Smooth muscle cell (in vitro differentiated cells): ENCODE data around the gene IKZF3. TPM values are rescaled to one million over a fixed set of nuclear protein-coding genes. Genes with fewer than 3 reads are reported as not detected.

Experiments
- DNase-seq: peaks from one replicate; lab custom pipeline; 2025; ENCODE audit not compliant: unreplicated experiment; lab: John Stamatoyannopoulos, UW
- H2AFZ ChIP-seq: fragments of 200-600 bp; sonication (generic); 2 replicates; pipeline ENCODE4 v1.6.0; 2016; ENCODE audit warnings: antibody characterized with exemption, low read depth, mild to moderate bottlenecking
- H3F3A ChIP-seq: fragments of 200-600 bp; sonication (generic); 2 replicates; pipeline ENCODE4 v1.6.0; 2017; ENCODE audit warnings: antibody characterized with exemption, low read depth
- H3K27ac ChIP-seq: fragments of 200-600 bp; sonication (generic); 2 replicates; pipeline ENCODE4 v1.5.1; 2016; ENCODE audit warnings: low read depth, mild to moderate bottlenecking
- H3K27me3 ChIP-seq: fragments of 200-600 bp; sonication (generic); 2 replicates; pipeline ENCODE4 v1.6.1; 2016; ENCODE audit warnings: low read depth, mild to moderate bottlenecking
- H3K36me3 ChIP-seq: fragments of 200-600 bp; sonication (generic); 2 replicates; pipeline ENCODE4 v1.5.1; 2016; ENCODE audit warnings: low read depth
- H3K4me1 ChIP-seq: fragments of 200-600 bp; sonication (generic); 2 replicates; pipeline ENCODE4 v1.5.1; 2016; ENCODE audit warnings: low read depth
- H3K4me2 ChIP-seq: fragments of 200-600 bp; sonication (generic); 2 replicates; pipeline ENCODE4 v1.6.0; 2016; ENCODE audit warnings: mild to moderate bottlenecking
- H3K4me3 ChIP-seq: fragments of 200-600 bp; sonication (generic); 2 replicates; pipeline ENCODE4 v1.5.1; 2016; ENCODE audit warnings: mild to moderate bottlenecking
- H3K79me2 ChIP-seq: fragments of 200-600 bp; sonication (generic); 2 replicates; pipeline ENCODE4 v1.6.0; 2016; ENCODE audit warnings: low read depth, mild to moderate bottlenecking
- H3K9ac ChIP-seq: fragments of 200-600 bp; sonication (generic); 2 replicates; pipeline ENCODE4 v1.6.0; 2016; ENCODE audit warnings: low read depth
- H3K9me3 ChIP-seq: fragments of 200-600 bp; sonication (generic); replicated peaks from 2 replicates; pipeline ENCODE4 v1.5.1; 2016; ENCODE audit warnings: low read depth
- H4K20me1 ChIP-seq: fragments of 200-600 bp; sonication (generic); 2 replicates; pipeline ENCODE4 v1.6.0; 2016; ENCODE audit warnings: low read depth
- WGBS: methylation state at CpG from one replicate; pipeline ENCODE4 v1.1.7; 2016; ENCODE audit warnings: low lambda C conversion rate; 5-methylcytosine and 5-hydroxymethylcytosine counted together
- polyA plus RNA-seq: library from polyadenylated mRNA; unstranded; fragments of >200 nt; fragmentation: Nextera tagmentation; extraction: Ambion mirVana; gene quantifications from 2 replicates; pipeline ENCODE4 v1.2.1, GENCODE V29; 2016
- total RNA-seq: library from RNA; depleted of rRNA; stranded (reverse); fragments of >200 nt; gene quantifications from 2 replicates; pipeline ENCODE4 v1.2.3, GENCODE V29; 2014
- TF ChIP-seq, protein P1 (sequence below): fragments of 200-600 bp; sonication (generic); IDR thresholded peaks from 2 replicates; pipeline ENCODE4 v1.5.1; 2017; ENCODE audit warnings: borderline replicate concordance, mild to moderate bottlenecking, antibody characterized with exemption; ENCODE audit not compliant: insufficient read depth, poor library complexity, severe bottlenecking

Gene IKZF3
- total and polyA plus RNA-seq, 2 experiments from 2014 or later, result under 0.01 TPM; not detected in 1

DNA sequence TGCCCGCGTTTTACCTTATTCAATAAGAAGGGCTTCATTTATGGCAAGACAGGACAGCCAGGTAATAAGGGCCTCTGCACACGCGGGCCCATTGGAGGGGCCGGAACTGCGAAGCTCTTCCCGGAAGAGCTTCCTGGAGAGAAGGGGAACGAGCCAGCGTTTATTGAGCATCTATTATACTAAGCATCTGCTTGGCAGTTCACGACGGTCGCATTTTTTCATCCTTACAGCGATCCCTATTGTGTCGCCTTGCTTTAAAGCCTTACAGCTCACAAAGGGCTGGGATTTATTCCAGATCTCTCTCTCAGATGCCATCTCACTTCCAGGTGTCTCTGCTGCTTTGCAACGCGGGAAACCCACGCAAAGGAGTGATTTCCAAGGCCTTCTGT lies 4.4 kb upstream of the IKZF3 start:
- Histone ChIP-seq H4K20me1 (no peaks in the 10 kb centered on the region), H3K27me3 (peaks cover 55% of the 10 kb centered on the region), H3K4me3 (no peak overlapping the region), H3K9ac (no peak overlapping the region), H2AFZ (no peak overlapping the region), H3K4me2 (no peak overlapping the region), H3K9me3 (no peaks in the 10 kb centered on the region), H3K4me1 (peaks cover 7% of the 10 kb centered on the region), H3K27ac (no peak overlapping the region), H3K36me3 (no peaks in the 10 kb centered on the region), H3K79me2 (no peaks in the 10 kb centered on the region), H3F3A (no peaks in the 10 kb centered on the region)
- WGBS, result 89% methylated on average over 17 of the region's 17 CpGs
- DNase-seq, result no peak
- TF ChIP-seq, protein P1, sequence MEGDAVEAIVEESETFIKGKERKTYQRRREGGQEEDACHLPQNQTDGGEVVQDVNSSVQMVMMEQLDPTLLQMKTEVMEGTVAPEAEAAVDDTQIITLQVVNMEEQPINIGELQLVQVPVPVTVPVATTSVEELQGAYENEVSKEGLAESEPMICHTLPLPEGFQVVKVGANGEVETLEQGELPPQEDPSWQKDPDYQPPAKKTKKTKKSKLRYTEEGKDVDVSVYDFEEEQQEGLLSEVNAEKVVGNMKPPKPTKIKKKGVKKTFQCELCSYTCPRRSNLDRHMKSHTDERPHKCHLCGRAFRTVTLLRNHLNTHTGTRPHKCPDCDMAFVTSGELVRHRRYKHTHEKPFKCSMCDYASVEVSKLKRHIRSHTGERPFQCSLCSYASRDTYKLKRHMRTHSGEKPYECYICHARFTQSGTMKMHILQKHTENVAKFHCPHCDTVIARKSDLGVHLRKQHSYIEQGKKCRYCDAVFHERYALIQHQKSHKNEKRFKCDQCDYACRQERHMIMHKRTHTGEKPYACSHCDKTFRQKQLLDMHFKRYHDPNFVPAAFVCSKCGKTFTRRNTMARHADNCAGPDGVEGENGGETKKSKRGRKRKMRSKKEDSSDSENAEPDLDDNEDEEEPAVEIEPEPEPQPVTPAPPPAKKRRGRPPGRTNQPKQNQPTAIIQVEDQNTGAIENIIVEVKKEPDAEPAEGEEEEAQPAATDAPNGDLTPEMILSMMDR, result no peak

DNA sequence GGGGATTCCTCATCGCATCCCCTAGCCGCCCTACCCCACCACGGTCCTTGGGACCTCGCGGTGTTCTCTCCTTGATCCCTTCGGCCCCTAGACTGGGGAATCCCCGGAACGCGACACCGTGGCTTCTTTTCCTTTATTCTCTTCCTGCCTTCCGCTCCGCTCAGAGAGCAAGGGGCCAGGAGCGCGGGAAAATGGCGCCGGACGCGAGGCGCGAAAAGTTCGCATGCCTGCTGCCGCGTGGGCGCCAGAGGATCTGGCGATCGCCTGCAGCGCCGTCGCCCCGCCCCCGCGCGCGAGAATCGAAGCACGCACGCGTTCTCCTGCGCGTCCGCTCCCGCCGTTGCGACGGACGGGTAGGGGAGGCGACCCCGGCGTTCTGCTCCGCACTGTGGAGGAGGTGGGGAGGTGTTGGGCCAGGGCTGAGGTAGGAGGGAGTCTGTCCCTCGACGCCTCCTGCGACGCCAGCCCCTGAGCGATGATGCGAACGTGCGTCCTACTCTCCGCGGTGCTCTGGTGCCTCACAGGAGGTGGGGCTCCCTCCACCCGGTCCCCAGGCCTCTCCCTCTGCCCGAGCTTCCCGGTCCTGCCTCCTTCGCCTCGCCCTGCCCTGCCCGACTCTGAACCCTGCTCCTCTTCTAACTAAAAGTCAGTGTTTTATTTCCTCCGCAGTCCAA lies 3.9 kb upstream of the IKZF3 start, which contains the start of gene ZPBP2:
TSS of gene ZPBP2 (plus strand) at position 323 of the 674 bp plus-strand sequence. CDS start at position 476, 153 bp downstream.
- WGBS, result 90% methylated on average over 67 of the region's 67 CpGs
- no peak for DNase-seq
- H3K4me3 ChIP-seq, result no peak within 1 kb of the TSS
- H3K4me2 ChIP-seq, result no peak within 1 kb of the TSS
- TF ChIP-seq, protein P1, result no peak
- H4K20me1 ChIP-seq, result no peaks in the 10 kb centered on the region
- no peaks in the 10 kb centered on the region for H3K9me3 ChIP-seq
- peaks cover 7% of the 10 kb centered on the region for H3K4me1 ChIP-seq
- H2AFZ ChIP-seq, result no peak within 1 kb of the TSS
- no peaks in the 10 kb centered on the region for H3K79me2 ChIP-seq
- no peak within 1 kb of the TSS for H3K27ac ChIP-seq
- H3F3A ChIP-seq, result no peaks in the 10 kb centered on the region
- peaks cover 57% of the 10 kb centered on the region for H3K27me3 ChIP-seq
- no peaks in the 10 kb centered on the region for H3K36me3 ChIP-seq
- H3K9ac ChIP-seq, result no peak within 1 kb of the TSS

DNA sequence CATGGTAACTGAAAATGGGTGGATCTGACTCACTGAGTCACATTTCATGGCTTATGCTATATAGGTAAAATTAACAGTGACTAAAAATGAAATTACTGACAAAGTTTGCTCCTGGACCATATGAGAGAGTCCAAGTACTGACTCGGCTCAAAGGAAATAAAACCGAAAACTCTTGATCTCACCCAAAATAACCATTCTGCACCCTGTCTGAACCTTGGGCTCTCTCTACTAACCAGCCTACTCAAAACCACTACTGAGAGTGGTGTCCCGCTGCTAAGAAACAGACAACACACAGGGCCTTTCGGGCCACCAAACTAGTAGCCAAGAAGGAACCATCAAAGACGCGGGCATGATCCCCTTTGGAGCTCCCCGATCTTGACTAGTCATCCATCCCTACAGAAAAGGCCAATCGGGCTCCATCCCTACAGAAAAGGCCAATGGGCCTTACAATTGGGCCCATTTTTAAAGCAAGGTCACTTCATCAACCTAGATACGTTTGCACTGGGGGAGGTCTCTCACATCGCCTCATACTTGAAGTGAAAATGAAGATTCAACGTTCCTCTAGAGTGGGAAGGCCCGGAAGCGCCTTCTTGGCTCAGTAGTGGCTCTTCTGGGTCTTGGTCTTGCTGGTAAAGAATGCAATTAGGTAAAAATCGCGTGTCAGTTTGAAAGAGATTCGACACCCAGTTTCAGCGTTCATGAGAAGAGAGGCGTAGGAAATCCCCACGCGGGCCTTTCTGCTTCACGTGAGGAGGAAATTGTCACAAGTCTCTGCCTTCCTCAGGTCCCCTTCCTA lies 3.2 kb upstream of the IKZF3 start:
- no peak overlapping the region for H3K27ac ChIP-seq
- H3K4me2 ChIP-seq, result no peak overlapping the region
- no peaks in the 10 kb centered on the region for H3K36me3 ChIP-seq
- H4K20me1 ChIP-seq, result no peaks in the 10 kb centered on the region
- no peak overlapping the region for H3K4me3 ChIP-seq
- H3F3A ChIP-seq, result no peaks in the 10 kb centered on the region
- TF ChIP-seq, protein P1, result no peak
- H3K4me1 ChIP-seq, result peaks cover 7% of the 10 kb centered on the region
- H3K27me3 ChIP-seq, result peaks cover 60% of the 10 kb centered on the region
- H3K9me3 ChIP-seq, result no peaks in the 10 kb centered on the region
- no peak for DNase-seq
- 92% methylated on average over 21 of the region's 21 CpGs for WGBS
- H3K9ac ChIP-seq, result no peak overlapping the region
- H3K79me2 ChIP-seq, result no peaks in the 10 kb centered on the region
- no peak overlapping the region for H2AFZ ChIP-seq
